SK-N-SH (cell line): Measurements from ENCODE around the gene PARD3B. TPM values are rescaled to one million over a fixed set of nuclear protein-coding genes. Genes with fewer than 3 reads are reported as not detected.

ENCODE experiments used
- CTCF ChIA-PET: fragments of 300-600, 350-600 bp; formaldehyde crosslinking; extraction: SDS; loops from one replicate; lab custom pipeline; 2021; lab: Yijun Ruan, JAX
- POLR2A ChIA-PET: fragments of 350-600 bp; sonication (Branson Sonifier 250); formaldehyde crosslinking; extraction: SDS; loops from one replicate; lab custom pipeline; 2020; ENCODE audit warnings: antibody characterized with exemption, inconsistent platforms; lab: Yijun Ruan, JAX
- DNase-seq: peaks from one replicate; pipeline ENCODE4 v3.0.0; 2012
- H2AFZ ChIP-seq: fragments of 200-600 bp; sonication (generic); 2 replicates; pipeline ENCODE4 v1.8.1; 2016; ENCODE audit warnings: antibody characterized with exemption, mild to moderate bottlenecking, low read depth
- H3F3A ChIP-seq: fragments of 200-600 bp; sonication (generic); replicated peaks from 2 replicates; pipeline ENCODE3; 2016; ENCODE audit warnings: antibody characterized with exemption, mild to moderate bottlenecking; ENCODE audit not compliant: insufficient read depth
- H3K27ac ChIP-seq, 2 experiments: fragments of 200-500 bp in 1 of 2; fragments of 200-600 bp in 1 of 2; sonication (Bioruptor generic) in 1 of 2; sonication (generic), shearing (Covaris generic) in 1 of 2; 2 replicates each; pipeline versions ENCODE4 v1.5.1 to v1.6.1; 2014 to 2016; ENCODE audit warnings: low read depth in 2 of 2, inconsistent platforms in 1 of 2, low read length in 1 of 2, mild to moderate bottlenecking in 1 of 2, mixed read lengths in 1 of 2
- H3K27me3 ChIP-seq: fragments of 200-600 bp; sonication (generic), shearing (Covaris generic); 2 replicates; pipeline ENCODE4 v1.6.1; 2016; ENCODE audit warnings: mixed run types; ENCODE audit not compliant: insufficient read depth
- H3K36me3 ChIP-seq, 2 experiments: fragments of 200-500 bp in 1 of 2; fragments of 200-600 bp in 1 of 2; sonication (Bioruptor generic) in 1 of 2; sonication (generic) in 1 of 2; replicated peaks in 1 of 2; 2 replicates each; pipeline versions ENCODE3 to v1.5.1; 2014 to 2016; ENCODE audit warnings: low read length in 1 of 2, mild to moderate bottlenecking in 1 of 2; ENCODE audit not compliant: insufficient read depth in 2 of 2, control insufficient read depth in 1 of 2
- H3K4me1 ChIP-seq, 2 experiments: fragments of 200-500 bp in 1 of 2; fragments of 200-600 bp in 1 of 2; sonication (Bioruptor generic) in 1 of 2; sonication (generic), shearing (Covaris generic) in 1 of 2; 2 replicates each; pipeline versions ENCODE4 v1.5.1 to v1.6.1; 2014 to 2016; ENCODE audit warnings: low read depth in 1 of 2, low read length in 1 of 2, mixed run types in 1 of 2; ENCODE audit not compliant: insufficient read depth in 2 of 2, control insufficient read depth in 1 of 2
- H3K4me2 ChIP-seq: fragments of 200-600 bp; sonication (generic), shearing (Covaris generic); 2 replicates; pipeline ENCODE4 v1.6.1; 2017; ENCODE audit warnings: mixed run types
- H3K4me3 ChIP-seq, 2 experiments: fragments of 200-500 bp in 1 of 2; fragments of 200-600 bp in 1 of 2; sonication (Bioruptor generic) in 1 of 2; sonication (generic), shearing (Covaris generic) in 1 of 2; 2 replicates each; pipeline versions ENCODE4 v1.5.1 to v1.8.1; 2014 to 2016; ENCODE audit warnings: low read depth in 2 of 2, inconsistent platforms in 1 of 2, low read length in 1 of 2, mild to moderate bottlenecking in 1 of 2, mixed read lengths in 1 of 2, moderate library complexity in 1 of 2
- H3K79me2 ChIP-seq: fragments of 200-600 bp; sonication (generic); 2 replicates; pipeline ENCODE4 v1.8.1; 2017; ENCODE audit warnings: mild to moderate bottlenecking; ENCODE audit not compliant: insufficient read depth
- H3K9ac ChIP-seq: fragments of 200-600 bp; sonication (generic); 2 replicates; pipeline ENCODE4 v1.6.1; 2017; ENCODE audit warnings: mixed run types
- H3K9me2 ChIP-seq: fragments of 200-600 bp; sonication (generic); 2 replicates; pipeline ENCODE4 v1.6.1; 2017; ENCODE audit warnings: mixed run types
- H3K9me3 ChIP-seq: fragments of 200-600 bp; sonication (generic); 2 replicates; pipeline ENCODE4 v1.6.1; 2017; ENCODE audit warnings: mixed run types, mild to moderate bottlenecking, moderate library complexity
- H4K20me1 ChIP-seq: fragments of 200-600 bp; sonication (generic); 2 replicates; pipeline ENCODE4 v1.6.1; 2017; ENCODE audit warnings: mild to moderate bottlenecking, mixed run types; ENCODE audit not compliant: insufficient read depth
- ELF1 ChIP-seq: IDR thresholded peaks from 2 replicates; pipeline ENCODE4 v1.4.0; 2012
- FOSL2 ChIP-seq: IDR thresholded peaks from 2 replicates; pipeline ENCODE4 v1.4.0; 2012; ENCODE audit warnings: low read depth, mild to moderate bottlenecking, moderate library complexity, borderline replicate concordance
- FOXM1 ChIP-seq: IDR thresholded peaks from 2 replicates; pipeline ENCODE4 v1.4.0; 2012; ENCODE audit warnings: low read depth, mild to moderate bottlenecking
- GATA2 ChIP-seq: sonication (generic); formaldehyde crosslinking; IDR thresholded peaks from 2 replicates; pipeline ENCODE4 v1.5.0; 2020; ENCODE audit warnings: mild to moderate bottlenecking, missing genetic modification reagents
- MAX ChIP-seq: IDR thresholded peaks from 2 replicates; pipeline ENCODE4 v1.4.0; 2012; ENCODE audit warnings: low read depth
- MXI1 ChIP-seq: IDR thresholded peaks from 2 replicates; pipeline ENCODE4 v1.6.1; 2012; ENCODE audit warnings: mild to moderate bottlenecking, low read depth, low read length, improper control_type of control experiment
- NRF1 ChIP-seq: IDR thresholded peaks from 2 replicates; pipeline ENCODE4 v1.6.1; 2012; ENCODE audit warnings: low read depth, mild to moderate bottlenecking, low read length
- RAD21 ChIP-seq: IDR thresholded peaks from 2 replicates; pipeline ENCODE4 v1.6.1; 2012; ENCODE audit warnings: mild to moderate bottlenecking, low read length
- RCOR1 ChIP-seq: fragments of 150-350 bp; IDR thresholded peaks from 2 replicates; pipeline ENCODE4 v1.6.1; 2017; ENCODE audit warnings: antibody characterized with exemption, low read length
- REST ChIP-seq: IDR thresholded peaks from 2 replicates; pipeline ENCODE4 v1.6.1; 2012; ENCODE audit warnings: mild to moderate bottlenecking, low read depth, low read length, moderate library complexity
- SMC3 ChIP-seq: IDR thresholded peaks from 2 replicates; pipeline ENCODE4 v1.6.1; 2012; ENCODE audit warnings: low read depth, low read length, improper control_type of control experiment
- TAF1 ChIP-seq: IDR thresholded peaks from 2 replicates; pipeline ENCODE4 v1.6.1; 2012; ENCODE audit warnings: low read depth, mild to moderate bottlenecking, low read length, moderate library complexity, borderline replicate concordance
- TCF12 ChIP-seq: IDR thresholded peaks from 2 replicates; pipeline ENCODE4 v1.4.0; 2012
- USF1 ChIP-seq: IDR thresholded peaks from 2 replicates; pipeline ENCODE4 v1.4.0; 2012; ENCODE audit warnings: low read depth, borderline replicate concordance
- USF2 ChIP-seq: fragments of 150-350 bp; IDR thresholded peaks from 2 replicates; pipeline ENCODE4 v1.6.1; 2017; ENCODE audit warnings: antibody characterized with exemption, low read length, low read depth, borderline replicate concordance
- YY1 ChIP-seq: IDR thresholded peaks from 2 replicates; pipeline ENCODE4 v1.4.0; 2012; ENCODE audit warnings: low read depth, mild to moderate bottlenecking
- ZBTB33 ChIP-seq: IDR thresholded peaks from 2 replicates; pipeline ENCODE4 v1.4.0; 2012; ENCODE audit warnings: low read depth, borderline replicate concordance
- WGBS: methylation state at CpG from one replicate; pipeline ENCODE4 v1.1.6; 2017; ENCODE audit warnings: low lambda C conversion rate; 5-methylcytosine and 5-hydroxymethylcytosine counted together
- polyA plus RNA-seq, 3 experiments: library from polyadenylated mRNA; depleted of rRNA; stranded (reverse); fragments of >200 nt; gene quantifications; 2 replicates each; pipeline ENCODE4 v1.2.3, GENCODE V29; 2012

The PARD3B gene
- polyA plus RNA-seq, 1 of the 3 experiments (the other 2 are of a cell fraction): 0.87 TPM

- 62% methylated on average over 2 of the region's 2 CpGs for WGBS
- H3K4me3 ChIP-seq: no peak overlapping the region
- CTCF ChIA-PET: interaction anchor here (0.6 to 1.4 kb wide), 3 partner anchors 9 to 219 kb away, joined by 3 to 5 read pairs (median 5); no protein-coding TSS in a partner anchor
These were observed 345.4 kb downstream of the PARD3B start for GRCh38 chr2:204890680-204891079.

GRCh38 chr2:204891739-204892138 lies 346.5 kb downstream of the PARD3B start:
- DNase-seq: no peak
- Histone ChIP-seq H3K4me2 (no peak overlapping the region), H4K20me1 (no peaks in the 10 kb centered on the region), H3F3A (peaks cover 12% of the 10 kb centered on the region), H3K4me1 (peaks cover 0 to 5% of the 10 kb centered on the region in 2 experiments; a peak in 2 of 4 replicates), H3K27me3 (no peaks in the 10 kb centered on the region), H3K4me3 (no peak overlapping the region), H3K36me3 (no peaks in the 10 kb centered on the region), H3K27ac (no peak overlapping the region), H3K9me2 (no peaks in the 10 kb centered on the region), H3K79me2 (no peaks in the 10 kb centered on the region), H3K9ac (no peak overlapping the region), H2AFZ (no peak overlapping the region), H3K9me3 (no peaks in the 10 kb centered on the region)
- POLR2A ChIA-PET: no interaction called here
- WGBS: 81% methylated on average over 2 of the region's 2 CpGs
- CTCF ChIA-PET: interaction anchor here (0.6 to 1.5 kb wide), 2 partner anchors 10 to 1686 kb away, joined by 3 to 4 read pairs; no protein-coding TSS in a partner anchor
- TF ChIP-seq MAX (no peak), NRF1 (no peak), ZBTB33 (no peak), ELF1 (no peak), USF2 (no peak), TCF12 (no peak), RAD21 (no peak), FOXM1 (no peak), GATA2 (CRISPR knock-in tag) (no peak), FOSL2 (no peak), TAF1 (no peak), USF1 (no peak), MXI1 (no peak), SMC3 (no peak)

More at GRCh38 chr2:204890680-204891079, 345.4 kb downstream of the PARD3B start:
- H3K79me2 ChIP-seq: no peaks in the 10 kb centered on the region
- TF ChIP-seq RAD21: peak; percentile 19; the same call in 1 of the 2 replicates
- no peak for TF ChIP-seq REST
- no peak for TF ChIP-seq RCOR1
- peak; percentile 50; the same call in 1 of the 2 replicates for TF ChIP-seq GATA2 (CRISPR knock-in tag)
- no peak for TF ChIP-seq YY1
- no peaks in the 10 kb centered on the region for H3K9me3 ChIP-seq
- POLR2A ChIA-PET: no interaction called here
- H3K27me3 ChIP-seq: no peaks in the 10 kb centered on the region
- H3K9me2 ChIP-seq: no peaks in the 10 kb centered on the region
- H3K36me3 ChIP-seq: no peaks in the 10 kb centered on the region
- peaks cover 12% of the 10 kb centered on the region for H3F3A ChIP-seq
- no peak overlapping the region for H2AFZ ChIP-seq
- DNase-seq: peak; percentile 29
- H3K9ac ChIP-seq: no peak overlapping the region
- H3K4me1 ChIP-seq: peaks cover 0 to 5% of the 10 kb centered on the region in 2 experiments; a peak in 2 of 4 replicates
- H3K4me2 ChIP-seq: no peak overlapping the region
- no peaks in the 10 kb centered on the region for H4K20me1 ChIP-seq
- no peak overlapping the region; a peak in 1 of 4 replicates for H3K27ac ChIP-seq
